ENCODE measurements around the gene HMX2.

The HMX2 gene

DNA sequence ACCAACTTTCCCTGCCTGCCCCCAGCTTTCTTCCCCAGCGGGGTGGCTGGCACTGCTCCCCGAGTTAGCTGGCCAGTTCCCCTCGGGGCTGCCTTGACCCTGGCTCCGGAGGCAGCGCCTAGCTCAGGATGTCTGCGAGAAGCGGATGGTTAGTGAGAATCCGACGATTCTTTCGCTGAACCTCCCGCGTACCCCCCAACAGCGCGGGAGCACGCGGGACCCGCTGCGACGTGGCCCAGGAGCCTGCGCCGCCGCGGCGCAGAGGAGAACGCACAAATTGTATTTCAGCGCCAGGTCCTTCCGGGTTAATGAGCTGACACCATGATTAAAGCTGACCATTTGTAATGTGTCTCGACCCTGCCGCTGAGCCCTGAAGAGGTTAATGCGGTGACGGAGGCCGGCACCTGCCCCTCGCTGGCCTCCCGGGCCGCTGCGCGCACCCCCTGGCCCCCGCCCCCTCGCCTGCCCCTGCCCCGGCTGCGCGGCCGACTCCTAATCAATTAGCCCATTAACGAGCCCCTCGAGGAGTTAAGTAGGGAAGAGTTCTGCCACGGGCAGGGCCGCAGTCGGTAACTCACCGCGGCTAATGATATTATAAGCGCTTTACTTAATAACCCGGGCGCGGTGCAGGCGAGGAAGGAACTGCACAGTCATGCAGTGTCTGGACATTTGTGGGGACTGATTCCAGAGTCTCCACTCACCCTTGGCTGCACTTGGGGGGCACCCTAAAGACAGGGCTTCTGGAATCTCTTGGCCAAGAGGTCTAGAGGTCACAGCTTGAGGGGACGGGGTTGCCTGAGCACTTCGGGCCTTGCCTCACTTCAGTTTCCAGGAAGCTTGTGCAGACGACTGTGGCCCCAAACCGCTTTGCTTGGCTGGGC, 1.7 kb upstream of the HMX2 start:
- Histone ChIP-seq H3K9me2 (ENCODE audit: low read depth, low read length) (no peaks in the 10 kb centered on the region), H3K4me1 (ENCODE audit: insufficient read depth, low read length, severe bottlenecking) (peaks cover 17% of the 10 kb centered on the region), H3K36me3 (ENCODE audit: insufficient read depth, low read length) (no peaks in the 10 kb centered on the region; the same call in 1 of the 2 replicates), H3K27me3 (ENCODE audit: insufficient read depth, low read length) (peaks cover 8% of the 10 kb centered on the region), H3K27ac (ENCODE audit: low read depth, low read length, poor library complexity, severe bottlenecking) (no peak overlapping the region), H3K79me2 (ENCODE audit: insufficient read depth, low read length) (no peaks in the 10 kb centered on the region), H3F3A (ENCODE audit: insufficient read depth, low read length) (no peaks in the 10 kb centered on the region), H3K9me3 (ENCODE audit: low read length) (no peaks in the 10 kb centered on the region), H2AFZ (ENCODE audit: low read length) (no peak overlapping the region), H3K9ac (ENCODE audit: low read length) (no peak overlapping the region), H4K20me1 (ENCODE audit: insufficient read depth, low read length) (no peaks in the 10 kb centered on the region), H3K4me3 (ENCODE audit: low read depth, low read length, poor library complexity, severe bottlenecking) (no peak overlapping the region), H3K4me2 (ENCODE audit: low read length) (no peak overlapping the region)
- TF ChIP-seq CTCF (IDR thresholded peaks at IDR 0.05; ENCODE audit: low read length) (no peak), EZH2 (IDR thresholded peaks at IDR 0.05; ENCODE audit: borderline replicate concordance, low read length) (no peak)

DNA sequence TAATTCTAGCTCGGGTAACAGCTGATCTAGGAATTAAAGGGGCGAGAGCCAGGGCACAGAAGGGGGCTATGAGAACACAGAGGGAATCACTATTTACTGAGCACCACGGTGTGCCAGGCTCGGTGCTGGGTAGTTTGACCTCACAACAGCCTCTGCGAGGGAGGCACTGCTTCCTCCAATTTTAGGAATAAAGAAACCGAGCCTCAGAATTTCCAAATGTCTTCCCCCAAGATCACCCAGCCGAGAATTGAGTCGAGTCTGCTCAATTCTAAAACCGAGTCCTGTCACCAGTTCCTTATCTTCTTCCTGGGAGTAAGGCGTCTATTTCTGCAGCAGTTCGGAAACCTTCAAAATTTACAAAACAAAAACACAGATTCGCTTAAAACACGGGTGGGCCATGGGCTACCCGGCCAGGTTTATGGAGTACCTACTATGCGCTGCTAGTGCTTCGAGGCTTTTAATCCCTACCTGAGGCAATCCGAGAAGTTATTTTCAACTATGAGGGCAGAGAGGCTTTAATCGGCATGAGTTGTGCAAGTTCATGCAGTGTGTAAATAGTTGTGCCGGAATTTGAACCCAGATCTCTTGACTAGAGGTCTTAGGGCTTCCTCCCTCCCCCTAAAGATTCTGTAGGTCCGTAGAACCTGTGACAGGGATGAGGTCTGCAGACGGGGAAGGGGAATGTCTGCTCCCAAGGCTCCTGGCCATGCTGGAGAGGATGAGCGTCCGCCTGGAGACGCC, 872 bp upstream of the HMX2 start:
- no peak for TF ChIP-seq CTCF (IDR thresholded peaks at IDR 0.05; ENCODE audit: low read length)
- TF ChIP-seq EZH2 (IDR thresholded peaks at IDR 0.05; ENCODE audit: borderline replicate concordance, low read length), result no peak
- no peak overlapping the region for H2AFZ ChIP-seq (ENCODE audit: low read length)
- no peaks in the 10 kb centered on the region for H3K9me2 ChIP-seq (ENCODE audit: low read depth, low read length)
- H3K4me1 ChIP-seq (ENCODE audit: insufficient read depth, low read length, severe bottlenecking), result peaks cover 22% of the 10 kb centered on the region
- H3K9me3 ChIP-seq (ENCODE audit: low read length), result no peaks in the 10 kb centered on the region
- H3K79me2 ChIP-seq (ENCODE audit: insufficient read depth, low read length), result no peaks in the 10 kb centered on the region
- no peaks in the 10 kb centered on the region for H4K20me1 ChIP-seq (ENCODE audit: insufficient read depth, low read length)
- H3K9ac ChIP-seq (ENCODE audit: low read length), result no peak overlapping the region; the same call in 1 of the 2 replicates
- H3K4me3 ChIP-seq (ENCODE audit: low read depth, low read length, poor library complexity, severe bottlenecking), result peak overlapping the region; percentile 57
- H3F3A ChIP-seq (ENCODE audit: insufficient read depth, low read length), result no peaks in the 10 kb centered on the region
- H3K27me3 ChIP-seq (ENCODE audit: insufficient read depth, low read length), result peaks cover 8% of the 10 kb centered on the region
- H3K4me2 ChIP-seq (ENCODE audit: low read length), result peak overlapping the region; percentile 66
- H3K36me3 ChIP-seq (ENCODE audit: insufficient read depth, low read length), result no peaks in the 10 kb centered on the region; the same call in 1 of the 2 replicates
- H3K27ac ChIP-seq (ENCODE audit: low read depth, low read length, poor library complexity, severe bottlenecking), result no peak overlapping the region

- Histone ChIP-seq H3K27me3 (ENCODE audit: insufficient read depth, low read length) (peaks cover 8% of the 10 kb centered on the region), H2AFZ (ENCODE audit: low read length) (no peak overlapping the region)
Measured at GRCh38 chr10:123148414-123149161, 652 bp downstream of the HMX2 start.

More at GRCh38 chr10:123148414-123149161, 652 bp downstream of the HMX2 start:
- H3K4me3 ChIP-seq (ENCODE audit: low read depth, low read length, poor library complexity, severe bottlenecking), result peak overlapping the region; percentile 57
- H3K36me3 ChIP-seq (ENCODE audit: insufficient read depth, low read length), result no peaks in the 10 kb centered on the region; the same call in 1 of the 2 replicates
- H3K4me2 ChIP-seq (ENCODE audit: low read length), result peak overlapping the region; percentile 66
- H3K27ac ChIP-seq (ENCODE audit: low read depth, low read length, poor library complexity, severe bottlenecking), result no peak overlapping the region
- H3K79me2 ChIP-seq (ENCODE audit: insufficient read depth, low read length), result no peaks in the 10 kb centered on the region
- no peaks in the 10 kb centered on the region for H3F3A ChIP-seq (ENCODE audit: insufficient read depth, low read length)
- H3K4me1 ChIP-seq (ENCODE audit: insufficient read depth, low read length, severe bottlenecking), result peaks cover 24% of the 10 kb centered on the region
- H3K9me2 ChIP-seq (ENCODE audit: low read depth, low read length), result no peaks in the 10 kb centered on the region
- no peaks in the 10 kb centered on the region for H4K20me1 ChIP-seq (ENCODE audit: insufficient read depth, low read length)
- TF ChIP-seq CTCF (IDR thresholded peaks at IDR 0.05; ENCODE audit: low read length), result no peak
- TF ChIP-seq EZH2 (IDR thresholded peaks at IDR 0.05; ENCODE audit: borderline replicate concordance, low read length), result no peak
- no peaks in the 10 kb centered on the region for H3K9me3 ChIP-seq (ENCODE audit: low read length)
- peak overlapping the region; percentile 54 for H3K9ac ChIP-seq (ENCODE audit: low read length)
